Measurements from ENCODE around the gene ROBO2.

Gene ROBO2

GRCh38 chr3:77672016-77672415, 632.1 kb downstream of the ROBO2 start:
- DNase-seq (ENCODE audit: low read depth in 2 of 2) = no peak

DNA sequence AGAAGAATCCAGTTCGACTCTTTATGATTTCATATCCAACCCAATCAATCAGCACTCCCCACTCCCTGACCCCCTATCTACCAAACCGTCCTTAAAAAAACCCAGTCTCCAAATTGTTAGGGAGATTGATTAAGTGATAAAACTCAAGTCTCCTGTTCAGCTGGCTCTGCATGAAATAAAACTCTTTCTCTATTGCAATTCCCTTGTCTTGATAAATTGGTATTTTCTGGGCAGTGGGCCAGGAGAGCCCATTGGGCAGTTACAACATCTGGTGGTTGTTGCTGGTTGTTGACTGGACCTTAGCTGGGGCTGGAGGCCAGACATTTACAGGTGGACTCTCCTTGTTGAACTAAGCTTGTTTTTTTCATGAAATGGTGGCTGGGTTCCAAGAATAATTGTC, 642.3 kb downstream of the ROBO2 start:
- no peak for DNase-seq (ENCODE audit: low read depth in 2 of 2)

- DNase-seq (ENCODE audit: low read depth in 2 of 2) = no peak
Measured at GRCh38 chr3:77684115-77684514, 644.2 kb downstream of the ROBO2 start.

DNA sequence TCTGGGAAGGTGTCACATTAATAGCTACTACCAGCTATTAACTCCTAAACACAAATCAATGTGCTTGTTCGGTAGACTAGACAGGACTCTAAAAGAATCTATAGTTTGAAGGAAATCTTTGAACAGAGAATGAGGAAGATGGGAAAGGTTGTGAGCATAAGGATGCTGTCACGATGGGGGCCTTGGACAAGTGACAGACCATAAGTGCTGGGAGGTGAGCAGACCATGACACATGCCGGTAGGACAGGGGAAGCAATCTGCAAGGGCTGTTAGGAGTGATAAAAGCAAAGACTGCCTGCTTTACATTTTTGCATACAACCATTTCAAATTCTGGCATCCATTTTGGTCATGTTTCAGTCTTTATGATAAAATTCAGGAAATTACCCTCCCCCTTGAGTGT, 645.8 kb downstream of the ROBO2 start:
- no peak for DNase-seq (ENCODE audit: low read depth in 2 of 2)

DNA sequence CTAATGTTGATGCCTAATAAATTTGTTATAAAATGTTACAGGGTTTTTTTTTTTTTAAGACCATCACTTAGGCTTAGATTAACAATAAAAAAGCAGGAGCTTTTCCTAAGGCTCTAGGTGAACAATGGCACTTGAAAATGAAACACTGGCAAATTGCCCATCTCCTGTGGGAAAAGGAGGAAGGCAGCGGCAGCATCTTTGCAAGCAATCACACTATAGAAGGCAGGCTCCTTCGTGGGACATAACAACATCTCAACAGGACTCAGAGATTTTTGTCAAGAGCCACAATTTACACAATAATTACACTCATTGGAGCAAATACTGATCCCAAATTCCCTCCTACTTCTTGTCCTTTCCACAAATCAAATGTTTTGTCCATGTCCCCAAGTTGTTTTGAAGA, 646.7 kb downstream of the ROBO2 start:
- no peak for DNase-seq (ENCODE audit: low read depth in 2 of 2)

- no peak for DNase-seq (ENCODE audit: low read depth in 2 of 2)
Measured at GRCh38 chr3:77687545-77687944, 647.6 kb downstream of the ROBO2 start.

DNA sequence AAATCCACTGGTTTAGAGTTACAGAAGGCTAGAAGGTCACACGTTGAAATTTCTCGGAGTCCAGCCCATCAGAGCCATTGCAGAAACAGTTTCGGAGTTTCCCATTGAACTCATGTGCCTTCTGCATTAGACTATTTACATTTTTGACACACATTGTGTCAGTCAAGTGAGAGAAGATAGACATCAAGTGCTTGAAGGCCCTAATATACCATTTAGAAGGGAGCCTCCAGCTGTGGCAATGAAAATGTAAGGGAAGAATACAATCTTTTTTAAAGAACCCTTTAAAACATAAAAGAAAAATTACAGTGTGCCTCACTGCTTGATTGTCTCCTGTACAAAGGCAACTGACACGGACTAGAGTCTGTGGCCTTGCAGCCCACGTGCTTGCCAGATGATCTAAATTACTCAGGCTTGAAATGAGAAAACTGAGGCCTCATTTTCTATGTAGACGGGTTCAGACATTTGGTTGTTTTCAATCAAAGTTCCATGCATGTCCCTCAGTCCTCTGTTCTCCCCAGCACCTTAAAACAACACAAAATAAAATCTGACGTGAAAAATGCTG, 650.5 kb downstream of the ROBO2 start:
- DNase-seq (ENCODE audit: low read depth in 2 of 2) = no peak

GRCh38 chr3:77693147-77693546, 653.2 kb downstream of the ROBO2 start:
- no peak for DNase-seq (ENCODE audit: low read depth in 2 of 2)

- no peak for DNase-seq (ENCODE audit: low read depth in 2 of 2)
Measured at GRCh38 chr3:77699125-77699691, 659.3 kb downstream of the ROBO2 start.
